Measurements from ENCODE around the gene CT47A1.

GRCh38 chrX:121011254-121011653 lies 25.7 kb upstream of the CT47A1 start:
- TF ChIP-seq CTCF (conservative IDR thresholded peaks at IDR 0.05 in 1 of 2, IDR thresholded peaks at IDR 0.05 in 1 of 2; ENCODE audit: extremely low read depth in 1 of 2, insufficient read depth in 1 of 2, low read depth in 1 of 2, low read length in 2 of 2) (no peak), EZH2 (IDR thresholded peaks at IDR 0.05; ENCODE audit: borderline replicate concordance, low read length) (no peak)

Data from mammary epithelial cell (primary cell).